Stimulated activated CD4-positive, alpha-beta T cell treated with anti-CD3 and anti-CD28 coated beads, Interleukin-2, amount 100 ng/mL, for 4 hours (primary cell): Measurements from ENCODE around the gene FUT8.

Experiments used
- DNase-seq: peaks from one replicate; pipeline ENCODE4 v3.0.0-alpha.2; 2020; ENCODE audit warnings: low read depth

FUT8 gene

DNA sequence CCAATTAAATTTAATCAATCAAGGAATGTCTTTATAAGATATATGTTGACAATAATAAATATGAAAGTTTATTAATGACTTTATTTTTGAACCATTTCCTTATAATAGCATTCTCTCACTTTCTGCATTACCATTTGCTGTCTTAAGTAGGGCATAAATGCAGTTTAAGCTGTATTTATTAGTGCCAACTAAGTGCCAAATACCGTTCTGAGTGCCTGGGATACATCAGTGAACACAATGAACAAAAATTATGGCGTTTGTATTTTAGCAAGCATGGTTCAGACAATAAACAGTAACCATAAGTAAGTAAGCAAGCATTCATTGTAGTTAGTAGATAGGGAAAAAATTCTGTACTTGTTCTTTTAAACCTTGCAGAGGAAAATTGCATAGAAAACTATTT, 145.8 kb downstream of the FUT8 start:
- no peak for DNase-seq

DNA sequence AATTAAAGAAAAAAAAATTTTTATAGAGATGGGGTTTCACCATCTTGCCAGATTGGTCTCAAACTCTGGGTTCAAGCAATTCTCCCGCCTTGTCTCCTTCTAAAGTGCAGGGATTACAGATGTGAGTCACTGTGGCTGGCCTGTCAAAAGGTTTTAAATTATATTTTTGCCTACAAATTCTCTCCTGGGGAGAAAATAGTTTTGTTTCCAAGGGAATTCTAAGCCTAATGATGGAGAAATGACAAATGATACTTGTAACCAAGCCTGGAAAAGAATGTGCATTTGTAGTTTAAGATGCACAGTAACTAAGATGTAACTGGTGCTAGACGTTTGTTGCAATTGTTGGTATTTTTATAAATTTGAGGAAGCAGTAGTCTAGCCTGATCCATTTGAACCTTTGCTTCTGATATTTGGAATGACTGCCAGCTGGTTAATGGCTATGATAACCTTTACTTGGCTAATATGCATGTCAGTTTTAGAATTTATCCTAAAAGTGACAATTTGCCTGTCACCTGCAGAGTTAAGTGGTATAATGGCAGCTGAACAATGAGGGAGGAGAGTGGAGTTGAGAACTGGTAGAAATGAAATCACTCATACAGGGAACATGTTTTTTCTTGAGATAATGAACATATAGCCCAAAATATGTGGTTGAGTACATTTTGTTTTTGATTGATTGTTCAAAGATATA, 148.0 kb downstream of the FUT8 start:
- no peak for DNase-seq

DNA sequence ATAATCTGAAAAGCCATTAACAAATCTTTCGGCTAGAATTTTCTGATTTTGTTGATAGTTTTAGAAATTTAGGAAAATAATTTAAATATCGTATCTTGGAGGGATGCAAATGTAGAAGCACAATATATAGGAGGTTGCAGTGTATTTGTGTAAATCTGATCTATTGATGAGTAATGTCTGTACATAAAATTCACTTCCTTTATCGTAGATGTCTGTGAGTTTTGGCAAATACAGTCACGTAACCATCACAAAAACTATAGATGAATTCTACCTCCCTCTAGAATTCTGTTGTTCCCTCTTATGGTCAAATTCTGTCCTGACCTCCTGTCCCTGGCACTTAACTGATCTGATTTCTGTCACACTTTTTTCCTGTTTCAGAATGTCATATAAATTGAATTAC, 151.8 kb downstream of the FUT8 start:
- no peak for DNase-seq

GRCh38 chr14:65565948-65566347, 153.4 kb downstream of the FUT8 start:
- DNase-seq = no peak

- DNase-seq = no peak
Measured at GRCh38 chr14:65566820-65567522, 154.4 kb downstream of the FUT8 start.

GRCh38 chr14:65574611-65575010, 162.1 kb downstream of the FUT8 start:
- no peak for DNase-seq

- DNase-seq = no peak
Measured at GRCh38 chr14:65575389-65575788, 162.9 kb downstream of the FUT8 start.

- no peak for DNase-seq
Measured at GRCh38 chr14:65580973-65581372, 168.4 kb downstream of the FUT8 start.

GRCh38 chr14:65581378-65581777, 168.8 kb downstream of the FUT8 start:
- no peak for DNase-seq

GRCh38 chr14:65581799-65582198, 169.3 kb downstream of the FUT8 start:
- no peak for DNase-seq

- DNase-seq = no peak
Measured at GRCh38 chr14:65585216-65585615, 172.7 kb downstream of the FUT8 start.

DNA sequence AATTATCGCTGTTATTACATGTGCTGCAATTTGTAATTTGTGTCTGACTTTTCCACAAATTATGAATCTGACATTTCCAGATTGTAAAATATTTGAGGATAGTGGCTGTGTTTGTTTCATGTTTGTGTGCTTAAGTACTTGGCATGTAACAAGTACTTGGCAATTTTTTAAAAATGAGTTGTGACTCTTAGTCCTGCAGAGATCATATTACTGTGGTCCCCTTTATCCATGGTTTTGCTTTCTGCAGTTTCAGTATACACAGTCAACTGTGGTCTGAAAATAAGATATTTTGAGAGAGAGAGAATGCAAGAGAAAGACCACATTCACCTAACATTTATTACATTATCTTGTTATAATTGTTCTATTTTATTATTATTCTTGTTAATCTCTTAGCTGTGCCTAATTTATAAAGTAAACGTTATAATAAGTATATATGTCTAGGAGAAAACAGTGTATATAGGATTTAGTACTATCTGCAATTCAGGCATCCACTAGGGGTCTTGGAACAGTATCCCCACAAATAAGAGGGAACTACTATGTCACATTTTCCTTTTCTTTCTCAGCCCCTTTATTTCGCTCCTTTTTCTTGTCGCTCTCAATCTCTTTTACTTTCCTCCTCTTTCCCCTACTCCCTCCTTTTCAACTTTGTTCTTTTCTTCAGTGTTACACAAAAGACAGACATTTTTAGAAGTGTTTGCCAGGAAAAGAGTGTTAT, 176.1 kb downstream of the FUT8 start:
- no peak for DNase-seq

GRCh38 chr14:65594153-65594881, 181.8 kb downstream of the FUT8 start:
- DNase-seq = no peak

DNA sequence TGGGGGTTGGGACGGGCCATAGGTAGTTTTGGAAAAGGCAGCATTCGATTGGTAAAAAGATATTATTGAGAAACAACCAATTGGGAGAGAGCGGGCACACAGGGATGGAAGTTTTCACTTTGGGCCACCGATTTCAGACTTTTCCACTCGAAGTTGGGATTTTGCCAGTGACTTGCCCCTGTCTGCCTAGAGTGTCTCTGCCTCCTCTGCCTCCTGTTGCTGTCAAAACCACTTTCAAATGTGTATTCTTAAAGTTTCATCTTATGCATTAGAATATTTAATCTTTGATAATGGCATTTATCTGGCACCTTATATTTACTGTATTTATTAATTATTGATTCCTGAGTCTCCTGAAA, 182.3 kb downstream of the FUT8 start:
- no peak for DNase-seq

DNA sequence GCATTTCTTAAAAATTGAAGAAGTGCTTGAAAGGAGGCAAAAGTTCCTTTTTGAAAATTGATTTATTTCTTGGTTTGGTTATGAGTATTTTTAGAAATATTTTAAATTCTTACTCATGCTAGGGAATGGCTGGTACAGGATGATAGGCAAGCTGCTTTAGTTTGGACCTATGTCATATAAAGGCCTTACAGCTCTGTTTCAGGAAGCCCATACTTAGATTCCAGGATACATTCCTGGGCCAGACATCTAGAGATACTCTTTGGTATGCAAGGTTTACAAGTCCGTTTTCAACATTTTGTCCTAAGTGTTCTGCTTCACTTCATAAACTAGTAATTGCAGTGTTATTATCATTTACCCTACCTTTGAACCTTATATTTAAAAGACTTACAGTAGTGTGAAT, 186.8 kb downstream of the FUT8 start:
- no peak for DNase-seq

GRCh38 chr14:65600742-65601141, 188.2 kb downstream of the FUT8 start:
- no peak for DNase-seq

- DNase-seq = no peak
Measured at GRCh38 chr14:65604535-65604934, 192.0 kb downstream of the FUT8 start.

- no peak for DNase-seq
Measured at GRCh38 chr14:65604936-65605335, 192.4 kb downstream of the FUT8 start.

GRCh38 chr14:65606460-65606859, 193.9 kb downstream of the FUT8 start:
- no peak for DNase-seq

DNA sequence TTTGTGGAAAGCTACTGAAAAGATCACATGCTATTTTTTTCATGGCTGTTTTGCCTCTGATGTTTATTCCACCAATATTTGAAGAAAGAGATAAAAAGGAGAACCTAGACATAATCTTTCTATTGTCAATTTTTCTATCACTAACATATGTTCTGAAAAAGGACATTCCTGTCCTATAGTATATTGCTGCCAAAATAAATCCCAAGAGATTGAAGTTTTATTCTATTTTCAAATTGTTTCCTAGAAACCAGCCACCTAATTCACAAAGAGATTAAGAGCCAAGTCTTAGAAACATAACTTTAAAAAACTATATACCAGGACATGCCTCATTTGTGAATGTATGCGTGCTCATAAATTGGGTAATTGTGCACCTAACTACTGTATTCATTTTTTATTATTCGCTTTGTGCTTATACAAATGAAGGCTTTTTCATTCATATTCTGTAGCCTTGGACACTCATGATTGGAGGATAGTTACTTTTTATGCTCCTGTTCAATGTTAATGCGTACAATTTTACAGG, 200.7 kb downstream of the FUT8 start:
- no peak for DNase-seq

GRCh38 chr14:65618996-65619395, 206.5 kb downstream of the FUT8 start:
- DNase-seq = no peak

DNA sequence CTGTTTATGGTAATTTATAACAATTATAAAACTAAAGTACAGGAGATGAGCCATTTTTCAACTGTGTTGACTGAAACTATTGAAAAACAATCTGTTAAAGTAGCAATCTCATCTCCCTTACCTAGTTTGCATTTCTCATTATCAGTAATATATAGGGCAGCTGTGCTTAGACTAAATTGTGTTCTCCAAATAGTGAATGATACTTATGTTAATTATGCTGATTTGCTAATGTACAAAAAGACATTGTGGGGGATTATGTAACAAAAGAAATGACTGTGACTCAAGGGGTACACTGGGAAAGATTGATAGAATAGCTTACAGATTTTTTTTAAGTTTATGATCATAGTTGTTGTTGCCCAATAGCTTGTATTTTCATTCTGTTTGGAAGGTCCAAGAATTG, 207.7 kb downstream of the FUT8 start:
- no peak for DNase-seq
